Measurements from ENCODE around the gene MSANTD2. TPM values are rescaled to one million over a fixed set of nuclear protein-coding genes. Genes with fewer than 3 reads are reported as not detected.
A peak's percentile ranks its signal among the peaks of the same experiment; 100 is the strongest.

Gene MSANTD2
- total and polyA plus RNA-seq, 3 donors from 2014 or later = 7.4 to 19.1 (median 11.3) TPM

GRCh38 chr11:124842305-124842704 is 42.1 kb upstream of the MSANTD2 start:
- Histone ChIP-seq H3K4me1 (peaks cover 10% of the 10 kb centered on the region), H3K4me3 (no peak overlapping the region), H3K36me3 (ENCODE audit: low read depth, missing control alignments) (no peaks in the 10 kb centered on the region), H3K27ac (no peak overlapping the region), H3K9me3 (no peaks in the 10 kb centered on the region), H3K27me3 (no peaks in the 10 kb centered on the region)
- TF ChIP-seq POLR2A (IDR thresholded peaks at IDR 0.05) = no peak
- TF ChIP-seq CTCF (IDR thresholded peaks at IDR 0.05) = no peak
- WGBS, 2 donors = 45% methylated on average over 4 of the region's 4 CpGs
- intact Hi-C loops (cut with DNase I; ENCODE audit: low total_unique reads) = no loop called here
- DNase-seq = no peak

GRCh38 chr11:124841840-124842239 is 41.6 kb upstream of the MSANTD2 start:
- Histone ChIP-seq H3K27ac (no peak overlapping the region), H3K27me3 (no peaks in the 10 kb centered on the region), H3K4me3 (no peak overlapping the region), H3K9me3 (no peaks in the 10 kb centered on the region), H3K4me1 (peaks cover 14% of the 10 kb centered on the region), H3K36me3 (ENCODE audit: low read depth, missing control alignments) (no peaks in the 10 kb centered on the region)
- TF ChIP-seq CTCF (IDR thresholded peaks at IDR 0.05) (no peak), POLR2A (IDR thresholded peaks at IDR 0.05) (no peak)
- intact Hi-C loops (cut with DNase I; ENCODE audit: low total_unique reads) = no loop called here
- DNase-seq = no peak
- WGBS, 2 donors = 48 to 69% methylated on average over 2 of the region's 2 CpGs

- Histone ChIP-seq H3K27ac (no peak overlapping the region), H3K9me3 (no peaks in the 10 kb centered on the region), H3K27me3 (no peaks in the 10 kb centered on the region), H3K4me1 (peaks cover 14% of the 10 kb centered on the region), H3K36me3 (ENCODE audit: low read depth, missing control alignments) (no peaks in the 10 kb centered on the region), H3K4me3 (no peak overlapping the region)
- intact Hi-C loops (cut with DNase I; ENCODE audit: low total_unique reads) = no loop called here
- DNase-seq = no peak
- TF ChIP-seq CTCF (IDR thresholded peaks at IDR 0.05) (no peak), POLR2A (IDR thresholded peaks at IDR 0.05) (no peak)
- WGBS, 2 donors = 60 to 62% methylated on average over 3 of the region's 3 CpGs
These were observed 41.0 kb upstream of the MSANTD2 start for GRCh38 chr11:124841201-124841600.

GRCh38 chr11:124840666-124841065 is 40.5 kb upstream of the MSANTD2 start:
- H3K4me1 ChIP-seq = peaks cover 14% of the 10 kb centered on the region
- intact Hi-C loops (cut with DNase I; ENCODE audit: low total_unique reads) = no loop called here
- TF ChIP-seq CTCF (IDR thresholded peaks at IDR 0.05) (no peak), POLR2A (IDR thresholded peaks at IDR 0.05) (no peak)
- no peak for DNase-seq
- no peak overlapping the region for H3K27ac ChIP-seq
- no peaks in the 10 kb centered on the region for H3K36me3 ChIP-seq (ENCODE audit: low read depth, missing control alignments)
- no peak overlapping the region for H3K4me3 ChIP-seq
- WGBS, 2 donors = 62 to 63% methylated on average over 1 of the region's 1 CpG
- H3K27me3 ChIP-seq = no peaks in the 10 kb centered on the region
- H3K9me3 ChIP-seq = no peaks in the 10 kb centered on the region

GRCh38 chr11:124839972-124840621 is 39.9 kb upstream of the MSANTD2 start:
- H3K9me3 ChIP-seq = no peaks in the 10 kb centered on the region
- H3K4me3 ChIP-seq = peak overlapping the region; percentile 31 to 38
- no peak for TF ChIP-seq POLR2A (IDR thresholded peaks at IDR 0.05)
- no peak for TF ChIP-seq CTCF (IDR thresholded peaks at IDR 0.05)
- intact Hi-C loops (cut with DNase I; ENCODE audit: low total_unique reads) = loop anchor here (5.0 to 10.0 kb wide), 2 partner anchors 75 to 173 kb away; partner anchors contain the start of gene ESAM
- H3K27ac ChIP-seq = no peak overlapping the region
- H3K36me3 ChIP-seq (ENCODE audit: low read depth, missing control alignments) = no peaks in the 10 kb centered on the region
- no peak for DNase-seq
- peaks cover 14% of the 10 kb centered on the region for H3K4me1 ChIP-seq
- H3K27me3 ChIP-seq = no peaks in the 10 kb centered on the region
- 11 to 16% methylated on average over 20 of the region's 20 CpGs for WGBS, 2 donors
